MM.1S (cell line): ENCODE results near the gene GNRH2.

Experiments used
- DNase-seq: peaks from one replicate; pipeline ENCODE4 v3.0.0-alpha.2; 2015
- H2AFZ ChIP-seq: fragments of 300-600 bp; sonication (generic); 2 replicates; pipeline ENCODE4 v1.6.0; 2016; ENCODE audit warnings: antibody characterized with exemption, low read length
- H3F3A ChIP-seq: fragments of 300-600 bp; sonication (generic); 2 replicates; pipeline ENCODE4 v1.6.1; 2016; ENCODE audit warnings: mild to moderate bottlenecking, antibody characterized with exemption, low read length, moderate library complexity, mixed read lengths; ENCODE audit not compliant: insufficient read depth
- H3K27ac ChIP-seq: fragments of 300-600 bp; sonication (generic); 2 replicates; pipeline ENCODE4 v1.5.1; 2016; ENCODE audit warnings: mild to moderate bottlenecking, low read length
- H3K27me3 ChIP-seq: fragments of 300-600 bp; sonication (generic); replicated peaks from 2 replicates; pipeline ENCODE4 v1.6.0; 2016; ENCODE audit warnings: low read length; ENCODE audit not compliant: insufficient read depth
- H3K36me3 ChIP-seq: fragments of 300-600 bp; sonication (generic); replicated peaks from 2 replicates; pipeline ENCODE4 v1.6.1; 2016; ENCODE audit warnings: mild to moderate bottlenecking, low read length, mixed read lengths; ENCODE audit not compliant: insufficient read depth
- H3K4me1 ChIP-seq: fragments of 300-600 bp; sonication (generic); 2 replicates; pipeline ENCODE4 v1.6.1; 2016; ENCODE audit warnings: low read length, mixed read lengths
- H3K4me2 ChIP-seq: fragments of 300-600 bp; sonication (generic); 2 replicates; pipeline ENCODE4 v1.6.0; 2016; ENCODE audit warnings: low read depth, low read length
- H3K4me3 ChIP-seq: fragments of 300-600 bp; sonication (generic); 2 replicates; pipeline ENCODE4 v1.5.1; 2016; ENCODE audit warnings: low read length, mixed read lengths
- H3K79me2 ChIP-seq: fragments of 300-600 bp; sonication (generic); 2 replicates; pipeline ENCODE4 v1.6.1; 2016; ENCODE audit warnings: mixed run types, low read length, mixed read lengths
- H3K9ac ChIP-seq: fragments of 300-600 bp; sonication (generic); 2 replicates; pipeline ENCODE4 v1.6.1; 2016; ENCODE audit warnings: low read length, mixed read lengths
- H3K9me2 ChIP-seq: fragments of 300-600 bp; sonication (generic); replicated peaks from 2 replicates; pipeline ENCODE4 v1.6.1; 2016; ENCODE audit warnings: mild to moderate bottlenecking, low read length, mixed read lengths; ENCODE audit not compliant: insufficient read depth
- H3K9me3 ChIP-seq: fragments of 300-600 bp; sonication (generic); replicated peaks from 2 replicates; pipeline ENCODE4 v1.6.1; 2016; ENCODE audit warnings: mild to moderate bottlenecking, low read length, mixed read lengths; ENCODE audit not compliant: insufficient read depth
- H4K20me1 ChIP-seq: fragments of 300-600 bp; sonication (generic); 2 replicates; pipeline ENCODE4 v1.6.1; 2016; ENCODE audit warnings: mild to moderate bottlenecking, low read length, moderate library complexity, mixed read lengths; ENCODE audit not compliant: insufficient read depth
- CTCF ChIP-seq: fragments of 300-600 bp; sonication (generic); IDR thresholded peaks from 2 replicates; pipeline ENCODE4 v1.5.1; 2016; ENCODE audit warnings: antibody characterized with exemption, low read length, mixed read lengths
- EZH2 ChIP-seq: fragments of 300-600 bp; sonication (generic); optimal IDR thresholded peaks from 2 replicates; pipeline ENCODE3; 2017; ENCODE audit warnings: low read depth, mild to moderate bottlenecking, antibody characterized with exemption, low read length, mixed read lengths
- EZH2phosphoT487 ChIP-seq: fragments of 300-600 bp; sonication (generic); IDR thresholded peaks from 2 replicates; pipeline ENCODE4 v1.6.1; 2018; ENCODE audit warnings: antibody characterized with exemption, low read length

GNRH2 gene

GRCh38 chr20:3067139-3068014, 24.0 kb downstream of the GNRH2 start:
- H3K4me1 ChIP-seq: no peaks in the 10 kb centered on the region
- no peak overlapping the region for H3K4me2 ChIP-seq
- H3K36me3 ChIP-seq: no peaks in the 10 kb centered on the region
- no peak overlapping the region for H3K27ac ChIP-seq
- H3K9me3 ChIP-seq: no peaks in the 10 kb centered on the region
- no peaks in the 10 kb centered on the region for H3K79me2 ChIP-seq
- no peaks in the 10 kb centered on the region for H3K9me2 ChIP-seq
- H3K27me3 ChIP-seq: no peaks in the 10 kb centered on the region
- no peaks in the 10 kb centered on the region for H4K20me1 ChIP-seq
- DNase-seq: no peak
- H2AFZ ChIP-seq: no peak overlapping the region
- TF ChIP-seq EZH2phosphoT487 (no peak), CTCF (no peak), EZH2 (no peak)
- H3K4me3 ChIP-seq: no peak overlapping the region
- no peaks in the 10 kb centered on the region for H3F3A ChIP-seq
- H3K9ac ChIP-seq: no peak overlapping the region

GRCh38 chr20:3068075-3068474, 24.7 kb downstream of the GNRH2 start:
- no peak for DNase-seq
- H2AFZ ChIP-seq: no peak overlapping the region

GRCh38 chr20:3068986-3069900, 25.8 kb downstream of the GNRH2 start:
- peak; percentile 28 for DNase-seq
- Histone ChIP-seq H3K9me3 (no peaks in the 10 kb centered on the region), H3F3A (no peaks in the 10 kb centered on the region), H3K9me2 (no peaks in the 10 kb centered on the region), H3K27ac (no peak overlapping the region), H2AFZ (no peak overlapping the region), H4K20me1 (no peaks in the 10 kb centered on the region), H3K4me3 (no peak overlapping the region), H3K9ac (no peak overlapping the region), H3K27me3 (no peaks in the 10 kb centered on the region), H3K4me2 (no peak overlapping the region), H3K4me1 (no peaks in the 10 kb centered on the region), H3K36me3 (no peaks in the 10 kb centered on the region), H3K79me2 (no peaks in the 10 kb centered on the region)
- no peak for TF ChIP-seq EZH2phosphoT487
- peak; percentile 24 for TF ChIP-seq CTCF
- no peak for TF ChIP-seq EZH2

More at GRCh38 chr20:3068075-3068474, 24.7 kb downstream of the GNRH2 start:
- no peaks in the 10 kb centered on the region for H3K4me1 ChIP-seq
- H3K9ac ChIP-seq: no peak overlapping the region
- H3K27me3 ChIP-seq: no peaks in the 10 kb centered on the region
- TF ChIP-seq CTCF (no peak), EZH2phosphoT487 (no peak), EZH2 (no peak)
- no peaks in the 10 kb centered on the region for H4K20me1 ChIP-seq
- H3K4me3 ChIP-seq: no peak overlapping the region
- H3K27ac ChIP-seq: no peak overlapping the region
- H3K4me2 ChIP-seq: no peak overlapping the region
- no peaks in the 10 kb centered on the region for H3K9me2 ChIP-seq
- no peaks in the 10 kb centered on the region for H3F3A ChIP-seq
- no peaks in the 10 kb centered on the region for H3K36me3 ChIP-seq
- H3K9me3 ChIP-seq: no peaks in the 10 kb centered on the region
- H3K79me2 ChIP-seq: no peaks in the 10 kb centered on the region
